Measurements from ENCODE around the gene HORMAD2. TPM values are rescaled to one million over a fixed set of nuclear protein-coding genes. Genes with fewer than 3 reads are reported as not detected.

Gene HORMAD2
- total and polyA plus RNA-seq, 9 of the 15 experiments (the other 6 are each of a cell fraction or from before 2014, with no cell fraction given) = not detected

- Histone ChIP-seq H4K20me1 (replicated peaks; ENCODE audit: control insufficient read depth, insufficient read depth, low read length) (no peaks in the 10 kb centered on the region; the same call in 1 of the 2 replicates), H3K4me3 (no peak overlapping the region), H3K9me3 (replicated peaks; ENCODE audit: control insufficient read depth, insufficient read depth, low read depth, low read length) (no peaks in the 10 kb centered on the region), H3K9ac (ENCODE audit: insufficient read depth in 1 of 2, low read depth in 2 of 2, low read length in 2 of 2) (no peak overlapping the region), H3K27me3 (ENCODE audit: control insufficient read depth in 2 of 2, insufficient read depth in 2 of 2, low read length in 2 of 2) (peaks cover 0 to 6% of the 10 kb centered on the region in 2 experiments; a peak in 3 of 5 replicates), H3K4me1 (replicated peaks in 1 of 2; ENCODE audit: control insufficient read depth in 2 of 2, insufficient read depth in 2 of 2, low read length in 2 of 2) (no peaks in the 10 kb centered on the region), H3K27ac (ENCODE audit: extremely low read depth, low read depth, low read length) (no peak overlapping the region), H3K9me1 (ENCODE audit: control insufficient read depth, insufficient read depth, low read length) (no peaks in the 10 kb centered on the region), H2AFZ (ENCODE audit: low read depth, low read length) (no peak overlapping the region), H3K4me2 (ENCODE audit: insufficient read depth, low read length) (no peak overlapping the region), H3K79me2 (ENCODE audit: control insufficient read depth, insufficient read depth, low read length) (no peaks in the 10 kb centered on the region), H3K36me3 (ENCODE audit: control insufficient read depth, insufficient read depth, low read length) (no peaks in the 10 kb centered on the region)
- TF ChIP-seq PBX2 (CRISPR knock-in tag; IDR thresholded peaks at IDR 0.05; ENCODE audit: low read depth) (no peak), PBX2 (tag; conservative IDR thresholded peaks at IDR 0.05; ENCODE audit: low read depth) (peak; percentile 50), MEIS2 (IDR thresholded peaks at IDR 0.05; ENCODE audit: partially characterized antibody) (peak; percentile 3), HCFC1 (IDR thresholded peaks at IDR 0.05; ENCODE audit: low read depth, low read length) (no peak), ETV5 (CRISPR knock-in tag; IDR thresholded peaks at IDR 0.05; ENCODE audit: low read depth) (no peak)
- ChIA-PET CTCF (ENCODE audit: low intra/inter-chr PET ratio) (no interaction called here), POLR2A (no interaction called here)
- intact Hi-C loops (cut with micrococcal nuclease) (no loop called here), in situ Hi-C loops (cut with MboI) (loop anchor here (25.0 kb wide), 2 partner anchors 265 to 365 kb away; partner anchors contain the start of genes RNF215 and SEC14L2)
- WGBS (ENCODE audit: insufficient coverage, low coverage, missing lambda C conversion rate) = 0% methylated on average over 6 of the region's 6 CpGs
- no TSS peak for BruUV-seq (replicated peaks)
- DNase-seq (ENCODE audit: extremely low read depth in 1 of 4, low spot score in 3 of 4) = no peak
- no peak for FAIRE-seq
- no peak for ATAC-seq
These were observed 41.7 kb downstream of the HORMAD2 start for GRCh38 chr22:30121960-30122359.
